HL-60 (cell line): ENCODE measurements around the gene PRRG1.

Source experiments
- DNase-seq, 2 experiments: peaks; one replicate each; pipeline ENCODE4 v3.0.0-alpha.2; 2010 to 2020; ENCODE audit warnings: low read depth in 1 of 2, low spot score in 1 of 2
- H3K27ac ChIP-seq: fragments of 250-450 bp; sonication (Bioruptor Pico); replicated peaks from 2 replicates; pipeline ENCODE4 v1.5.1; 2020; ENCODE audit warnings: mild to moderate bottlenecking, moderate library complexity
- H3K27me3 ChIP-seq: fragments of 250-450 bp; sonication (Bioruptor Pico); 2 replicates; pipeline ENCODE4 v1.5.1; 2021; ENCODE audit warnings: mild to moderate bottlenecking, moderate library complexity; ENCODE audit not compliant: insufficient read depth, poor library complexity, severe bottlenecking
- H3K4me3 ChIP-seq: replicated peaks from 2 replicates; pipeline ENCODE4 v1.5.1; 2011; ENCODE audit warnings: mild to moderate bottlenecking, control low read depth, low read length; ENCODE audit not compliant: insufficient read depth
- GABPA ChIP-seq: IDR thresholded peaks from 2 replicates; pipeline ENCODE4 v1.6.1; 2012; ENCODE audit warnings: low read depth
- POLR2AphosphoS5 ChIP-seq: IDR thresholded peaks from 2 replicates; pipeline ENCODE4 v1.6.1; 2012; ENCODE audit warnings: low read depth
- SPI1 ChIP-seq: IDR thresholded peaks from 2 replicates; pipeline ENCODE4 v1.6.1; 2012; ENCODE audit warnings: low read depth, mild to moderate bottlenecking, borderline replicate concordance
- TF ChIP-seq, protein P1 (sequence below): IDR thresholded peaks from one replicate; pipeline ENCODE4 v1.5.1; 2011; ENCODE audit warnings: low read length, control low read depth, inconsistent platforms; ENCODE audit not compliant: insufficient read depth
- TF ChIP-seq, protein P2 (sequence below): IDR thresholded peaks from 2 replicates; pipeline ENCODE4 v1.6.1; 2012; ENCODE audit warnings: low read depth; ENCODE audit not compliant: insufficient replicate concordance

The PRRG1 gene

GRCh38 chrX:37364666-37365065, 15.5 kb downstream of the PRRG1 start:
- H3K4me3 ChIP-seq = no peak overlapping the region
- no peak for DNase-seq
- no peaks in the 10 kb centered on the region for H3K27me3 ChIP-seq
- TF ChIP-seq, protein P1, sequence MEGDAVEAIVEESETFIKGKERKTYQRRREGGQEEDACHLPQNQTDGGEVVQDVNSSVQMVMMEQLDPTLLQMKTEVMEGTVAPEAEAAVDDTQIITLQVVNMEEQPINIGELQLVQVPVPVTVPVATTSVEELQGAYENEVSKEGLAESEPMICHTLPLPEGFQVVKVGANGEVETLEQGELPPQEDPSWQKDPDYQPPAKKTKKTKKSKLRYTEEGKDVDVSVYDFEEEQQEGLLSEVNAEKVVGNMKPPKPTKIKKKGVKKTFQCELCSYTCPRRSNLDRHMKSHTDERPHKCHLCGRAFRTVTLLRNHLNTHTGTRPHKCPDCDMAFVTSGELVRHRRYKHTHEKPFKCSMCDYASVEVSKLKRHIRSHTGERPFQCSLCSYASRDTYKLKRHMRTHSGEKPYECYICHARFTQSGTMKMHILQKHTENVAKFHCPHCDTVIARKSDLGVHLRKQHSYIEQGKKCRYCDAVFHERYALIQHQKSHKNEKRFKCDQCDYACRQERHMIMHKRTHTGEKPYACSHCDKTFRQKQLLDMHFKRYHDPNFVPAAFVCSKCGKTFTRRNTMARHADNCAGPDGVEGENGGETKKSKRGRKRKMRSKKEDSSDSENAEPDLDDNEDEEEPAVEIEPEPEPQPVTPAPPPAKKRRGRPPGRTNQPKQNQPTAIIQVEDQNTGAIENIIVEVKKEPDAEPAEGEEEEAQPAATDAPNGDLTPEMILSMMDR = no peak
- no peak for TF ChIP-seq GABPA
- TF ChIP-seq, protein P2, sequence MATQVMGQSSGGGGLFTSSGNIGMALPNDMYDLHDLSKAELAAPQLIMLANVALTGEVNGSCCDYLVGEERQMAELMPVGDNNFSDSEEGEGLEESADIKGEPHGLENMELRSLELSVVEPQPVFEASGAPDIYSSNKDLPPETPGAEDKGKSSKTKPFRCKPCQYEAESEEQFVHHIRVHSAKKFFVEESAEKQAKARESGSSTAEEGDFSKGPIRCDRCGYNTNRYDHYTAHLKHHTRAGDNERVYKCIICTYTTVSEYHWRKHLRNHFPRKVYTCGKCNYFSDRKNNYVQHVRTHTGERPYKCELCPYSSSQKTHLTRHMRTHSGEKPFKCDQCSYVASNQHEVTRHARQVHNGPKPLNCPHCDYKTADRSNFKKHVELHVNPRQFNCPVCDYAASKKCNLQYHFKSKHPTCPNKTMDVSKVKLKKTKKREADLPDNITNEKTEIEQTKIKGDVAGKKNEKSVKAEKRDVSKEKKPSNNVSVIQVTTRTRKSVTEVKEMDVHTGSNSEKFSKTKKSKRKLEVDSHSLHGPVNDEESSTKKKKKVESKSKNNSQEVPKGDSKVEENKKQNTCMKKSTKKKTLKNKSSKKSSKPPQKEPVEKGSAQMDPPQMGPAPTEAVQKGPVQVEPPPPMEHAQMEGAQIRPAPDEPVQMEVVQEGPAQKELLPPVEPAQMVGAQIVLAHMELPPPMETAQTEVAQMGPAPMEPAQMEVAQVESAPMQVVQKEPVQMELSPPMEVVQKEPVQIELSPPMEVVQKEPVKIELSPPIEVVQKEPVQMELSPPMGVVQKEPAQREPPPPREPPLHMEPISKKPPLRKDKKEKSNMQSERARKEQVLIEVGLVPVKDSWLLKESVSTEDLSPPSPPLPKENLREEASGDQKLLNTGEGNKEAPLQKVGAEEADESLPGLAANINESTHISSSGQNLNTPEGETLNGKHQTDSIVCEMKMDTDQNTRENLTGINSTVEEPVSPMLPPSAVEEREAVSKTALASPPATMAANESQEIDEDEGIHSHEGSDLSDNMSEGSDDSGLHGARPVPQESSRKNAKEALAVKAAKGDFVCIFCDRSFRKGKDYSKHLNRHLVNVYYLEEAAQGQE = no peak
- no peak for TF ChIP-seq SPI1
- no peak for TF ChIP-seq POLR2AphosphoS5
- H3K27ac ChIP-seq = no peak overlapping the region

DNA sequence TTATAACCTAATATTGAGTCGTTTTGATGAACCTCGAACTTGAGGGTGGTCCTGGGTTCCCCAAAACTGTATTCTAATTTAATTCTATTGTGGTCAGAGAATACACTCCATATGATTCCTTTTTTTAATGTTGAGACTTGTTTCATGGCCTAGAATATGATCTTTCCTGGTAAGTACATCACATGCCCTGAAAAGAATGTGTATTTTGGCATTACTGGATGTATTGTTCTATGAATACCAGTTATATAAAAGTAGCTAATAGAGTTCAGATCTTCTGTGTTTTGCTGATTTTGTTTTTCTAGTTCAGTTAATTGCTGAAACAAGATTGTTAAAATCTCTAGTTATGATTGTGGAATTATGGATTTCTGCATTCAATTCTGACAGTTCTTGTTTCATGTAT, 18.8 kb downstream of the PRRG1 start:
- DNase-seq = no peak
- Histone ChIP-seq H3K27ac (no peak overlapping the region), H3K4me3 (no peak overlapping the region), H3K27me3 (no peaks in the 10 kb centered on the region)
- TF ChIP-seq SPI1 (no peak), GABPA (no peak), POLR2AphosphoS5 (no peak)
- TF ChIP-seq, protein P2 = no peak
- TF ChIP-seq, protein P1 = no peak

DNA sequence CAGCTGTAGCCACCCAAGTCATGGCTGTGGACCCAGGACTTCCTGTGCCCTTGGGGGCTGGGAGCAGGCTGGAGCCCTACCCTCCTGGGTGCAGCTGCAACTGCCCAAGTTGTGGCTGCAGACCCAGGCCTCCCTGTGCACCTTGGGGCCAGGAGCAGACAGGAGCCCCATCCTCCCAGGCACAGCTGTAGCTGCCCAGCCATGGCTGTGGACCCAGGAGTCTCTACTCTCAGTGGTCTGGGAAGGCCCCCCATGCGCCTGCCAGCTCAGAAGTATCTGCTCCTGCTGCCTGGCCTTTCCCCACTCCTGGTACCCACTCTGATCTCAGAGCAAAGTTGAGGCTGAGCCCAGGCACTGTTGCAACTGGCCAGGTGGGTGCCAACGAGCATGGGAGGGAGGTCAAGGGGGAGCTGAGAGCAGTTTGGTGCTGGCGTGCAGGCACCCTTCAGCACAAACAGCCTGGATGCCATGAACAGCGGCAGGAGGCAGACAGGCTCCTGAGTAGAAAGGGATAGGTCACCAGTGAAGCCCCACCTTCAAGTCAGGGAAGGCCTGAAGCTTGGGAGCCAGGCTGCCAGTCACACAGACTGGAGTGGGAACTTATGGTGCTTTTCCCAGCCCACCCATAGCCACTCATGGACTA, 21.5 kb downstream of the PRRG1 start:
- TF ChIP-seq, protein P2 = no peak
- TF ChIP-seq GABPA = no peak
- TF ChIP-seq SPI1 = no peak
- TF ChIP-seq, protein P1 = no peak
- no peak for TF ChIP-seq POLR2AphosphoS5
- H3K27me3 ChIP-seq = no peaks in the 10 kb centered on the region
- DNase-seq = no peak
- H3K27ac ChIP-seq = no peak overlapping the region
- H3K4me3 ChIP-seq = no peak overlapping the region
